ENCODE measurements around the gene FASLG. TPM values are rescaled to one million over a fixed set of nuclear protein-coding genes. Genes with fewer than 3 reads are reported as not detected.
"Not testable (repeated sequence)": the region's sequence is repeated elsewhere in the genome, so short reads cannot be mapped to it uniquely, and the experiment has no call there.

Gene FASLG
- total RNA-seq, 1 donor from 2014 or later = not detected

DNA sequence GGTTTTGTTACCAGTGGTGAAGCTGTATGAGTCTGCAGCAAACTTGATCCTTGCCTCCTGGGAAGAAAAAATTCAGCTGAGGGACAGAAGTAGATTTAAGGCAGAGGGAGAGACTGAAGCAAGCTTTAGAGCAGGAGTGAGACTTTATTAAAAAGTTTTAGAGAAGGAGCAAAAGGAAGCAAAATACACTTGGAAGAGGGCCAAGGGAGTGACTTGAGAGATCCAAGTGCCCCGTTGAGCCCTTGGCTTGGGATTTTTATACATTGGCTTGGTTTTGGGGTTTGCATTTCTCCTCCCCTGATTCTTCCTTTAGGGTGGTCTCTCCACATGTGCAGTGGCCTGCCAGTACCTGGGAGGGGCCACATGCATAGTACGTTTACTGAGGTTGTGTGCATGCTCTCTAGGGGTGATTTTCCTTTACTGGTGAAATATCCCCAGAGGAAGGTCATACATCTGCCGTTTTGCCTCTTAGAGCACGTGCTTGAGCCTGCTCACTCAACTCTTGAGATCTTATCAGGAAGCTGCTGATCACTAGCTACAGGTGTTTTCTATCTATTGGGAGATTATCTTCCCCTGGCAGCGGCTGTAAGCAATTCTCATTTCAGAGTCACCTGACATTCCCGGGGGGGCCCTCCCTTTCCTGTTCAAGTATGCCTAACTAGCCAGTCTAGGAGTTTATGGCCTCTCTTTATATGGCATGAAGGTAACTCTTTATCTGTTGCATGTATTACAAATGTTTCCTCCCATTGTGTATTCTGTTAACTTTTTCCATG, 20.3 kb downstream of the FASLG start:
- no peak for TF ChIP-seq CTCF (IDR thresholded peaks at IDR 0.05)
- Mint-ChIP-seq H3K9me3 (no peaks in the 10 kb centered on the region), H3K27ac (no peak overlapping the region), H3K36me3 (ENCODE audit: low read depth) (no peaks in the 10 kb centered on the region), H3K27me3 (no peaks in the 10 kb centered on the region), H3K4me3 (no peak overlapping the region), H3K4me1 (no peaks in the 10 kb centered on the region)
- ChIA-PET POLR2A (no interaction called here), CTCF (no interaction called here)
- no peak for DNase-seq
- intact Hi-C loops (cut with micrococcal nuclease) = no loop called here
- ATAC-seq (ENCODE audit: low read depth) = no peak

GRCh38 chr1:172680244-172680643, 21.3 kb downstream of the FASLG start:
- ChIA-PET CTCF (no interaction called here), POLR2A (no interaction called here)
- H3K9me3 Mint-ChIP-seq = no peaks in the 10 kb centered on the region
- ATAC-seq (ENCODE audit: low read depth) (no peak), DNase-seq (no peak)
- no peaks in the 10 kb centered on the region for H3K4me1 Mint-ChIP-seq
- H3K27me3 Mint-ChIP-seq = no peaks in the 10 kb centered on the region
- H3K27ac Mint-ChIP-seq = no peak overlapping the region
- no peak for TF ChIP-seq CTCF (IDR thresholded peaks at IDR 0.05)
- H3K4me3 Mint-ChIP-seq = no peak overlapping the region
- no peaks in the 10 kb centered on the region for H3K36me3 Mint-ChIP-seq (ENCODE audit: low read depth)
- intact Hi-C loops (cut with micrococcal nuclease) = no loop called here

DNA sequence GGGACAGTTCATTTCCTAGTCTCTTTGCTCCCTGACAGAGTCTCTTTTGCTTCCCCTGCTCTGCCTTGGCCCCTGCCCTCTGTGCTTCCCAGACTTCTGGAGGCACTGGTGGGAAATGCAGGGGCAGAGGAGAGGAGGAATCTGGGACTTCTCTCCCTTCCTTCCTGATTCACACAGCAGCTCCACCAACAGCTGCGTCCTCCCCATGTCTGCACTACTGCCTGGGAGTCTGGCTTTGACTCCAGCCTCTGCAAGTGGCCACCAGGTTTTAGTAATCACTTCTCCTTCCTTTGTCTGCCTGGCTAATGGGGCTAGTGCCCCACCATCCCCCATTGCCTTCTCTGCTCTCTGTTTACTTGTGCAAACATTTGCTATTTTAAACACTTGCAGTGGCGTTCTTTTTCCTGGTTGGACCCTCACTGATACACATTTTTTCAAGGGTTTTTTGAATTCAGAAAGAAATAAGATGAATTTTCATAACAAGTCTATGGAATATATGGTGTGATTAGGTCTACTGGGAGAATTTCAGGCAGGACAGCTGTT, 21.9 kb downstream of the FASLG start:
- Mint-ChIP-seq H3K27me3 (no peaks in the 10 kb centered on the region), H3K4me3 (no peak overlapping the region), H3K4me1 (no peaks in the 10 kb centered on the region), H3K27ac (no peak overlapping the region), H3K36me3 (ENCODE audit: low read depth) (no peaks in the 10 kb centered on the region), H3K9me3 (no peaks in the 10 kb centered on the region)
- no peak for TF ChIP-seq CTCF (IDR thresholded peaks at IDR 0.05)
- POLR2A ChIA-PET = no interaction called here
- ATAC-seq (ENCODE audit: low read depth) (no peak), DNase-seq (no peak)
- intact Hi-C loops (cut with micrococcal nuclease) = no loop called here
- CTCF ChIA-PET = no interaction called here

DNA sequence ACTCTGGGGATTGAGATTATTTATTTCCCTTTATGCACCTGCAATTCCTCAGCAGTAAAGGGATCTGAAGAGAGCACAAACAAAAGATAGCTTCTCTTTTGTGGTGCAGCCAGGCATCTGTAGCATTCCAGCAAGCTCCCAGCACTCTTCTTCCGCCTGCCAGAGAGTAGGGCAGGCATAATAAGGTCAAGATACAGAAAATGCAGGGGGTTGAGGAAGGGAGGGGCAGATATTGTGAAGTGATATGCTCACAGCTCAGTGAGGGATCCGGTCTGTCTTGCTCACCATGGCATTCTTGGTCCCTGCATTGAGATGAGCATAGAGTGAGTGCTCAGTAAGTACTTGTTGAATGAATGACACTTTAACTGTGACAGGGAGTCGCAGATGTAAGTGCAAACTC, 23.9 kb downstream of the FASLG start:
- no peaks in the 10 kb centered on the region for H3K36me3 Mint-ChIP-seq (ENCODE audit: low read depth)
- ATAC-seq (ENCODE audit: low read depth) (no peak), DNase-seq (no peak)
- H3K4me1 Mint-ChIP-seq = no peaks in the 10 kb centered on the region
- POLR2A ChIA-PET = no interaction called here
- peaks cover 3% of the 10 kb centered on the region for H3K27me3 Mint-ChIP-seq
- no peak overlapping the region for H3K4me3 Mint-ChIP-seq
- TF ChIP-seq CTCF (IDR thresholded peaks at IDR 0.05) = no peak
- CTCF ChIA-PET = no interaction called here
- H3K9me3 Mint-ChIP-seq = no peaks in the 10 kb centered on the region
- no peak overlapping the region for H3K27ac Mint-ChIP-seq
- intact Hi-C loops (cut with micrococcal nuclease) = loop anchor here (1.0 kb wide), 1 partner anchor 12 kb away; no protein-coding TSS in a partner anchor

DNA sequence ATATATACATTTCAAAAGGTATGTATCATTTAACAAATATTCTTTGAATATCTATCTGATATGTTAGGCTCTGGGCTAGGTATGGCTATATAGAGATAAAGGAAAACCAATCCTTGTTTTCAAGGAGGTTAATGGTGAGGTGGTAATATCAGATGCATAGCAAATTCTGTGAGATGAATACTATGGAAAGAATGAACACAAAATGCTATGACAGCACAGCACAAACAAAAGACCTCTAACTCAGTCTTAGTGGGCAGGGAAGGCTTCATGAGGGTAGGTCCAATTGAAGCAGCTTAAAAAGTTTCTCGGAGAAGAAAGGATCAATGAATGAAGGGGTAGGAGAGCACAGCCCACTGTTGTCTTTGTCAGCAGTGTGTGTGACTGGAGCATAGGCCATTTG, 27.2 kb downstream of the FASLG start:
- Mint-ChIP-seq H3K27me3 (peaks cover 3% of the 10 kb centered on the region), H3K9me3 (no peaks in the 10 kb centered on the region), H3K4me1 (no peaks in the 10 kb centered on the region), H3K4me3 (no peak overlapping the region), H3K36me3 (ENCODE audit: low read depth) (no peaks in the 10 kb centered on the region), H3K27ac (no peak overlapping the region)
- DNase-seq (no peak), ATAC-seq (ENCODE audit: low read depth) (no peak)
- intact Hi-C loops (cut with micrococcal nuclease) = no loop called here
- ChIA-PET CTCF (no interaction called here), POLR2A (no interaction called here)
- TF ChIP-seq CTCF (IDR thresholded peaks at IDR 0.05) = no peak

GRCh38 chr1:172688428-172689085, 29.7 kb downstream of the FASLG start:
- ATAC-seq (ENCODE audit: low read depth); H3K4me1 Mint-ChIP-seq; intact Hi-C loops (cut with micrococcal nuclease); H3K27me3 Mint-ChIP-seq; H3K4me3 Mint-ChIP-seq; H3K36me3 Mint-ChIP-seq (ENCODE audit: low read depth); DNase-seq; POLR2A ChIA-PET; H3K27ac Mint-ChIP-seq; H3K9me3 Mint-ChIP-seq: not testable (repeated sequence)
- CTCF ChIA-PET = interaction anchor here (1.5 kb wide), 1 partner anchor 18 kb away, joined by 4 read pairs; no protein-coding TSS in a partner anchor

DNA sequence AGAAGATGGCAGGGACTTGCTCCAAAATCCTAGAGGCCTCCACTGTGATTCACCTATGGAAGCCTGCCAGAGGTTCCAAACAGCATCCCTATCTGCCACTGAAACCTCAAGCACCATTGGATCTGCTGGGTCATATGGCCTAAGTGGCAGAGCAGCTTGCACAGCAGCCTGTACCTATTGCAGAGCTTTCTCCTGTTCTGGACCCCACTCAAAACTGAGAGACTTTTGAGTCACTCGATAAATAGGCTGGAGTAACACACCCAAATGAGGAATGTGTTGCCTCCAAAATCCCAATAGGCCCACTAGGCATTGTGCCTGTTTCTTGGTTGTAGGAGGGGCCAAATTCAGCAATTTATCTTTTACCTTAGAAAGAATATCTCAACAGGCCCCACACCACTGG, 32.0 kb downstream of the FASLG start:
- intact Hi-C loops (cut with micrococcal nuclease); H3K27me3 Mint-ChIP-seq; H3K27ac Mint-ChIP-seq; POLR2A ChIA-PET; H3K36me3 Mint-ChIP-seq (ENCODE audit: low read depth); ATAC-seq (ENCODE audit: low read depth); CTCF ChIA-PET; H3K9me3 Mint-ChIP-seq; H3K4me3 Mint-ChIP-seq; DNase-seq; H3K4me1 Mint-ChIP-seq: not testable (repeated sequence)

Measured in activated B cell treated with CpG ODN at 0.5 μM for 24 hours (primary cell).